ENCODE measurements around the gene MEX3A. TPM values are rescaled to one million over a fixed set of nuclear protein-coding genes. Genes with fewer than 3 reads are reported as not detected.

Gene MEX3A, protein sequence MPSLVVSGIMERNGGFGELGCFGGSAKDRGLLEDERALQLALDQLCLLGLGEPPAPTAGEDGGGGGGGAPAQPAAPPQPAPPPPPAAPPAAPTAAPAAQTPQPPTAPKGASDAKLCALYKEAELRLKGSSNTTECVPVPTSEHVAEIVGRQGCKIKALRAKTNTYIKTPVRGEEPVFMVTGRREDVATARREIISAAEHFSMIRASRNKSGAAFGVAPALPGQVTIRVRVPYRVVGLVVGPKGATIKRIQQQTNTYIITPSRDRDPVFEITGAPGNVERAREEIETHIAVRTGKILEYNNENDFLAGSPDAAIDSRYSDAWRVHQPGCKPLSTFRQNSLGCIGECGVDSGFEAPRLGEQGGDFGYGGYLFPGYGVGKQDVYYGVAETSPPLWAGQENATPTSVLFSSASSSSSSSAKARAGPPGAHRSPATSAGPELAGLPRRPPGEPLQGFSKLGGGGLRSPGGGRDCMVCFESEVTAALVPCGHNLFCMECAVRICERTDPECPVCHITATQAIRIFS
- total RNA-seq (2021; fragmentation: NEBNext Ultra II Directional; extraction: Animal tissue kit (Norgen Biotek cat#: 25700)) = 52.4 and 54.7 TPM in 2 replicates
- polyA plus RNA-seq (2011; rRNA removed) = 34.1 and 43.5 TPM in 2 replicates
- polyA plus RNA-seq (2011; cell fraction: cytosol; rRNA removed) = 30.7 TPM
- 122 TPM for polyA plus RNA-seq (2011; cell fraction: nucleus; rRNA removed)
- 42.2 to 51.4 TPM (median 46.7 TPM) in 4 replicates for polyA plus RNA-seq (2012, experiment 1 of 2)
- 37.7 TPM for polyA plus RNA-seq (2012, experiment 2 of 2)
- 50.4 TPM for polyA plus RNA-seq (2013, experiment 1 of 2)
- 45.1 TPM for polyA plus RNA-seq (2013, experiment 2 of 2)
- 43.0 and 47.3 TPM in 2 replicates for polyA minus RNA-seq (2011; rRNA and poly(A)+ RNA removed)
- 55.2 TPM for polyA minus RNA-seq (2011; cell fraction: cytosol; rRNA and poly(A)+ RNA removed)
- polyA minus RNA-seq (2011; cell fraction: nucleus; rRNA and poly(A)+ RNA removed) = 107 TPM
- long read RNA-seq, experiment 1, full-length matches to known transcripts = 4 of 27 reads
- long read RNA-seq, experiment 1, partial matches to known transcripts = 0 of 27 reads
- long read RNA-seq, experiment 1, other reads (novel, unspliced or antisense) = 23 of 27 reads
- long read RNA-seq, experiment 2, partial matches to known transcripts = 0 of 7 reads
- long read RNA-seq, experiment 2, other reads (novel, unspliced or antisense) = 7 of 7 reads

- Histone ChIP-seq H3K23ac (ENCODE audit: insufficient read length) (no peak within 1 kb of the TSS), H3K56ac (replicated peaks; ENCODE audit: insufficient read length, low read depth, low read length) (peak within 1 kb of the TSS; percentile 93), H2AK5ac (ENCODE audit: low read depth, low read length) (0 out of 2 replicates have a peak within 1 kb of the TSS, but pooled peaks have one; percentile 17), H2BK12ac (ENCODE audit: low read depth, low read length) (peak within 1 kb of the TSS; percentile 87; the same call in 1 of the 2 replicates), H4K20me1 (replicated peaks in 1 of 2; ENCODE audit: control insufficient read depth in 1 of 2, insufficient read depth in 2 of 2, low read length in 2 of 2) (peaks cover 12 to 20% of the 10 kb centered on the region in 2 experiments), H3K27me3 (replicated peaks in 1 of 4; ENCODE audit: control insufficient read depth in 3 of 4, extremely low read depth in 1 of 4, insufficient read depth in 3 of 4, low read length in 3 of 4) (no peaks in the 10 kb centered on the region), H3K9ac (replicated peaks in 1 of 4; ENCODE audit: extremely low read depth in 1 of 4, low read depth in 3 of 4, low read length in 3 of 4) (peak within 1 kb of the TSS; percentile 60 to 90 (median 76)), H2BK20ac (ENCODE audit: low read length) (no peak within 1 kb of the TSS), H2BK120ac (replicated peaks; ENCODE audit: low read depth, low read length) (peak within 1 kb of the TSS; percentile 81), H4K5ac (ENCODE audit: insufficient read length, low read depth, low read length) (peak within 1 kb of the TSS; percentile 97), H3K4me1 (replicated peaks in 1 of 4; ENCODE audit: control insufficient read depth in 3 of 4, insufficient read depth in 4 of 4, low read length in 3 of 4) (peaks cover 10 to 23% (median 13%) of the 10 kb centered on the region in 4 experiments), H3K9me3 (ENCODE audit: insufficient read depth in 2 of 2, low read depth in 1 of 2, low read length in 1 of 2) (no peaks in the 10 kb centered on the region), H3K79me2 (ENCODE audit: control insufficient read depth in 1 of 2, insufficient read depth in 2 of 2, low read length in 2 of 2) (peaks cover 19 to 67% of the 10 kb centered on the region in 2 experiments), H2AFZ (ENCODE audit: low read length) (no peak within 1 kb of the TSS), H3K4me2 (ENCODE audit: insufficient read depth in 1 of 2, low read depth in 2 of 2, low read length in 2 of 2) (peak within 1 kb of the TSS; percentile 76 to 79), H3K14ac (ENCODE audit: insufficient read length) (peak within 1 kb of the TSS; percentile 78), H2BK5ac (ENCODE audit: low read depth, low read length) (peak within 1 kb of the TSS; percentile 98), H4K8ac (ENCODE audit: extremely low read depth, insufficient read depth, low read length) (peak within 1 kb of the TSS; percentile 71; the same call in 1 of the 2 replicates), H2BK15ac (ENCODE audit: low read length) (peak within 1 kb of the TSS; percentile 72; the same call in 1 of the 2 replicates), H4K91ac (replicated peaks; ENCODE audit: insufficient read length, low read length) (peak within 1 kb of the TSS; percentile 99), H3K36me3 (ENCODE audit: control insufficient read depth in 2 of 4, insufficient read depth in 4 of 4, low read length in 3 of 4) (peaks cover 0 to 4% (median 0%) of the 10 kb centered on the region in 4 experiments; a peak in 3 of 8 replicates), H3K23me2 (ENCODE audit: low read depth, low read length) (peaks cover 14% of the 10 kb centered on the region), H3K18ac (ENCODE audit: extremely low read depth, low read length) (peak within 1 kb of the TSS; percentile 97), H3K79me1 (ENCODE audit: low read depth, low read length) (peaks cover 12% of the 10 kb centered on the region), H3K4ac (replicated peaks; ENCODE audit: insufficient read length, low read depth, low read length) (peak within 1 kb of the TSS; percentile 87), H3K27ac (ENCODE audit: low read depth, low read length) (peak within 1 kb of the TSS; percentile 86), H3K4me3 (ENCODE audit: extremely low read depth in 1 of 4, insufficient read depth in 2 of 4, low read depth in 3 of 4, low read length in 4 of 4) (peak within 1 kb of the TSS; percentile 86 to 98 (median 94))
- DNase-seq (ENCODE audit: low read depth in 1 of 2, low spot score in 2 of 2) (peak; percentile 92 to 98), FAIRE-seq (no peak)
- 1% methylated on average over 20 of the region's 62 CpGs; no CpG with 5 or more reads in 1 of the 2 experiments for WGBS, 2 experiments (ENCODE audit: extremely low coverage in 1 of 2, insufficient coverage in 1 of 2, insufficient read length in 1 of 2, insufficient replicate concordance in 2 of 2, low coverage in 1 of 2, low lambda C conversion rate in 2 of 2, missing lambda C conversion rate in 1 of 2)
- ChIA-PET POLR2A (ENCODE audit: partially characterized antibody) (interaction anchor here (0.7 to 29.6 kb wide), 25 partner anchors 8 to 256 kb away, joined by 3 to 763 read pairs (median 7); partner anchors contain the start of genes ARHGEF2, CCT3, KHDC4 and LAMTOR2), CTCF (ENCODE audit: partially characterized antibody) (interaction anchor here (1.0 to 29.5 kb wide), 7 partner anchors 9 to 106 kb away, joined by 3 to 1994 read pairs (median 6); partner anchors contain the start of genes LMNA and RAB25)
- TF ChIP-seq PHF8 (conservative IDR thresholded peaks at IDR 0.05; ENCODE audit: low read depth, low read length) = peak; percentile 63; the same call in 1 of the 2 replicates
Observed at GRCh38 chr1:156082309-156083091, at the start of gene MEX3A. Gene MEX3A (minus strand): TSS chr1:156082465. CDS start chr1:156081998, 467 bp downstream.

Data from H1 (cell line).